WERI-Rb-1 (cell line): ENCODE measurements around the gene KDSR.
A peak's percentile ranks its signal among the peaks of the same experiment; 100 is the strongest.

Experiments used
- DNase-seq: peaks from one replicate; pipeline ENCODE4 v3.0.0-alpha.2; 2020
- H3K27ac ChIP-seq: fragments of 250-450 bp; sonication (Bioruptor Pico); 2 replicates; pipeline ENCODE4 v1.5.1; 2020; ENCODE audit warnings: mild to moderate bottlenecking, moderate library complexity
- H3K27me3 ChIP-seq: fragments of 250-450 bp; sonication (Bioruptor Pico); 2 replicates; pipeline ENCODE4 v1.5.1; 2021; ENCODE audit warnings: mild to moderate bottlenecking, low read depth, moderate library complexity; ENCODE audit not compliant: insufficient read depth, severe bottlenecking
- H3K36me3 ChIP-seq: fragments of 250-450 bp; sonication (Bioruptor Pico); 2 replicates; pipeline ENCODE4 v1.5.1; 2020; ENCODE audit warnings: mild to moderate bottlenecking, moderate library complexity
- H3K4me3 ChIP-seq: 2 replicates; pipeline ENCODE4 v1.5.1; 2011; ENCODE audit warnings: low read depth, mild to moderate bottlenecking, control low read depth, low read length
- H3K9me3 ChIP-seq: fragments of 250-450 bp; sonication (Bioruptor Pico); 2 replicates; pipeline ENCODE4 v1.5.1; 2021; ENCODE audit warnings: mild to moderate bottlenecking, moderate library complexity; ENCODE audit not compliant: severe bottlenecking
- TF ChIP-seq, protein P1 (sequence below): IDR thresholded peaks from 2 replicates; pipeline ENCODE4 v1.5.1; 2011; ENCODE audit warnings: low read depth, mild to moderate bottlenecking, control low read depth, inconsistent platforms, low read length

The KDSR gene

DNA sequence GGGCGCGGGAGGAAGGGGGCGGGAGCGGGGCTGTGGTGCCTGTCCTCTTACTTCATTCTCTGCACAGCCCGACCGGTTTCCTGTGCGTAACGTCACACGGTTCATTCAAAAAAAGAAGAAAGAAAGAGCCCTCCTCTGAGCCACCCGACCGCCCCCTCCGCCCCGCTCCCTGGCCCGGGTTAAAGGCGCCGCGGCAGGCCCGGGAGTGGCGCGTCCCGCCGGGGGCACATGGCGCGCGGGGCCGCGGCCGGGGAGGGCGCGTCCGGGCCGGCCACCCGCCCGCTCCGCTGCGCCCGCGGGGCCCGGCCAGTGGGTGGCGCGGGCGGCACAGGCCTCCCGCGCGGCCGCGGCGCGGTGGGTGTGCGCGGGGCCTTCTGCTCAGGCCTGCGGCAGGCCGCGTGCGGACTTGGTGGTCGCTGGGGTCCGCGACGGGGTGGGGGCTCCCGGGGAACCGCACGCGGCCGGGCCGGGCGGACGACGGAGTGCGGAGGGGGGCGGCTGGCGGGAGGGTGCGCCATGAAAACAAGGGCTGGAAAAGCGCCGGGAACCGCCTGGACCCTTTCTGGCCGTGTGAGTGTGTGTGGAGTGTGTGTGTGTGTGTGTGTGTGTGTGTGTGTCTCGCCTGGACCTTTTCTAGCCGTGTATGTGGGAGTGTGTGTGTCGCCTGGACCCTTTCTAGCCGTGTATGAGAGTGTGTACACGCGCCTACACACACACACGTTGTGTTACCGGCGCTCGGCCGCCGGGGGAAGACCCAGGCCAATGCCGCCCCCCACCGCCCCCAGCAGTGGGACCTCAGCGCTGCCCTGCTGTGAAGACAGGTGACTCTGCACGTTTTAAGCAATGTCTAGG lies 46.7 kb downstream of the KDSR start:
- peak; percentile 84 for DNase-seq
- H3K36me3 ChIP-seq, result no peaks in the 10 kb centered on the region
- peak overlapping the region; percentile 88 for H3K27ac ChIP-seq
- peak overlapping the region; percentile 92 for H3K4me3 ChIP-seq
- no peaks in the 10 kb centered on the region for H3K9me3 ChIP-seq
- TF ChIP-seq, protein P1, sequence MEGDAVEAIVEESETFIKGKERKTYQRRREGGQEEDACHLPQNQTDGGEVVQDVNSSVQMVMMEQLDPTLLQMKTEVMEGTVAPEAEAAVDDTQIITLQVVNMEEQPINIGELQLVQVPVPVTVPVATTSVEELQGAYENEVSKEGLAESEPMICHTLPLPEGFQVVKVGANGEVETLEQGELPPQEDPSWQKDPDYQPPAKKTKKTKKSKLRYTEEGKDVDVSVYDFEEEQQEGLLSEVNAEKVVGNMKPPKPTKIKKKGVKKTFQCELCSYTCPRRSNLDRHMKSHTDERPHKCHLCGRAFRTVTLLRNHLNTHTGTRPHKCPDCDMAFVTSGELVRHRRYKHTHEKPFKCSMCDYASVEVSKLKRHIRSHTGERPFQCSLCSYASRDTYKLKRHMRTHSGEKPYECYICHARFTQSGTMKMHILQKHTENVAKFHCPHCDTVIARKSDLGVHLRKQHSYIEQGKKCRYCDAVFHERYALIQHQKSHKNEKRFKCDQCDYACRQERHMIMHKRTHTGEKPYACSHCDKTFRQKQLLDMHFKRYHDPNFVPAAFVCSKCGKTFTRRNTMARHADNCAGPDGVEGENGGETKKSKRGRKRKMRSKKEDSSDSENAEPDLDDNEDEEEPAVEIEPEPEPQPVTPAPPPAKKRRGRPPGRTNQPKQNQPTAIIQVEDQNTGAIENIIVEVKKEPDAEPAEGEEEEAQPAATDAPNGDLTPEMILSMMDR, result peak; percentile 26; the same call in 1 of the 2 replicates
- H3K27me3 ChIP-seq, result no peaks in the 10 kb centered on the region

DNA sequence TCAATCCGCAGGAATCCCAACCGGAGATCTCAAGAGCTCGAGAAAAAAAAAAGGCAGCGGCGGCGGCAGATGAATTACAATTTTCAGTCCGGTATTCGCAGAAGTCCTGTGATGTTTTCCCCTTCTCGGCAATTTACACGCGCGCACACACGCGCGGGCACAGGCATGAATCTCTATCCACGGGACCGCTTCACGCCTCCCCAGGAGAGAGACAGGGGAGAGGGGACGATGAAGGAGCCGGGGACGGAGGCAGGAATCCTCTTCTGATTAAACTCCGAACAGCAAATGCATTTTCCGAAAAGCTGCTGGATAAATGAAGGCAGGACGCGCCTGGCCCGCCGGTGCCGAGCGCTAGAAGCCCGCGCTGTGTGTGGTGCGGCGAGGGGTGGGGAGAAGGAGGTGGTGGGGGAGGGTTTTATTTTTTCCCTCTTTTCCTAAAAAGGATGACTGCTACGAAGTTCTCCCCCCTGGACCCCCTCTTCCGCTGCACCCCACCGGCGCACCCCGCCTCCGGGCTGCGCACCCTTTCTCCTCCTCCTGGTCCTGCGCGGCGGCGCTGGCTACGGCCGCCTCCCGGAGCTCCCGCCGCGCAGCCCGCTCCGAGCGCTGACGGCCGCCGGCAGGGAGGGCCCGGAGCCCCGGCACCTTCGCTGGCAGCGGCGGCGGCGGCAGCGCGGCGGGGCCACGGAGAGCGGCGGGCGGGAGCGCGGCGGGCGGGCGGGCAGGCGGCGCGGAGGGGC lies 47.5 kb downstream of the KDSR start, which contains the start of gene BCL2:
Gene BCL2, minus strand, starts transcription at position 387 of the 740 bp plus-strand sequence.
- H3K27ac ChIP-seq, result peak within 1 kb of the TSS; percentile 88
- peak; percentile 53 for DNase-seq
- no peaks in the 10 kb centered on the region for H3K9me3 ChIP-seq
- peak within 1 kb of the TSS; percentile 92 for H3K4me3 ChIP-seq
- H3K36me3 ChIP-seq, result no peaks in the 10 kb centered on the region
- no peaks in the 10 kb centered on the region for H3K27me3 ChIP-seq
- TF ChIP-seq, protein P1, result no peak

DNA sequence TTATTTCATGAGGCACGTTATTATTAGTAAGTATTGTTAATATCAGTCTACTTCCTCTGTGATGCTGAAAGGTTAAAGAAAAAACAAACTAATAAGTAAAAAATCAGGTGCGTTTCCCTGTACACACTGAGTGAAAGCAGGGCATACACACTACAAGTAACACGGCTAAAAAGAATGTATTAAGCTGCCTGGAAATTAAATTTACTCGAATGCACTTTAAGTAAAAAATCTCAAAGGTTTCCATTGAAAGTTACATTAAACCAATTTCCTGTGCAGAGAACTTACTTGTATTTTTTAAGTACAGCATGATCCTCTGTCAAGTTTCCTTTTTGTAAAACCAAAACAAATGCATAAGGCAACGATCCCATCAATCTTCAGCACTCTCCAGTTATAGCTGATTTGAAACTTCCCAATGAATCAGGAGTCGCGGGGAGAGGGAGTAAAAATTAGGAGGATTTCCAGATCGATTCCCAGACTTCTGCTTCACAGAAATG lies 48.1 kb downstream of the KDSR start:
- DNase-seq, result no peak
- no peaks in the 10 kb centered on the region for H3K9me3 ChIP-seq
- H3K36me3 ChIP-seq, result no peaks in the 10 kb centered on the region
- H3K27ac ChIP-seq, result peak overlapping the region; percentile 88
- H3K4me3 ChIP-seq, result peak overlapping the region; percentile 92
- TF ChIP-seq, protein P1, result no peak
- no peaks in the 10 kb centered on the region for H3K27me3 ChIP-seq

DNA sequence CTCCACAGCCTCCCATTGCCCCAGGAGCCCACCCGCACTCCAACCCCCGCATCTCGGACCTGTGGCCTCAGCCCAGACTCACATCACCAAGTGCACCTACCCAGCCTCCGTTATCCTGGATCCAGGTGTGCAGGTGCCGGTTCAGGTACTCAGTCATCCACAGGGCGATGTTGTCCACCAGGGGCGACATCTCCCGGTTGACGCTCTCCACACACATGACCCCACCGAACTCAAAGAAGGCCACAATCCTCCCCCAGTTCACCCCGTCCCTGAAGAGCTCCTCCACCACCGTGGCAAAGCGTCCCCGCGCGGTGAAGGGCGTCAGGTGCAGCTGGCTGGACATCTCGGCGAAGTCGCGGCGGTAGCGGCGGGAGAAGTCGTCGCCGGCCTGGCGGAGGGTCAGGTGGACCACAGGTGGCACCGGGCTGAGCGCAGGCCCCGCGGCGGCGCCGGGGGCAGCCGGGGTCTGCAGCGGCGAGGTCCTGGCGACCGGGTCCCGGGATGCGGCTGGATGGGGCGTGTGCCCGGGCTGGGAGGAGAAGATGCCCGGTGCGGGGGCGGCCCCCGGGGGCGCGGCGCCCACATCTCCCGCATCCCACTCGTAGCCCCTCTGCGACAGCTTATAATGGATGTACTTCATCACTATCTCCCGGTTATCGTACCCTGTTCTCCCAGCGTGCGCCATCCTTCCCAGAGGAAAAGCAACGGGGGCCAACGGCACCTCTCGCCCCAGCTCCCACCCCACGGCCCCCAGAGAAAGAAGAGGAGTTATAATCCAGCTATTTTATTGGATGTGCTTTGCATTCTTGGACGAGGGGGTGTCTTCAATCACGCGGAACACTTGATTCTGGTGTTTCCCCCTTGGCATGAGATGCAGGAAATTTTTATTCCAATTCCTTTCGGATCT lies 48.8 kb downstream of the KDSR start:
- H3K9me3 ChIP-seq, result no peaks in the 10 kb centered on the region
- H3K27me3 ChIP-seq, result no peaks in the 10 kb centered on the region
- no peaks in the 10 kb centered on the region for H3K36me3 ChIP-seq
- no peak for DNase-seq
- no peak overlapping the region for H3K27ac ChIP-seq
- TF ChIP-seq, protein P1, result 0 out of 2 replicates have a peak, but pooled peaks have one; percentile 18
- peak overlapping the region; percentile 92 for H3K4me3 ChIP-seq

DNA sequence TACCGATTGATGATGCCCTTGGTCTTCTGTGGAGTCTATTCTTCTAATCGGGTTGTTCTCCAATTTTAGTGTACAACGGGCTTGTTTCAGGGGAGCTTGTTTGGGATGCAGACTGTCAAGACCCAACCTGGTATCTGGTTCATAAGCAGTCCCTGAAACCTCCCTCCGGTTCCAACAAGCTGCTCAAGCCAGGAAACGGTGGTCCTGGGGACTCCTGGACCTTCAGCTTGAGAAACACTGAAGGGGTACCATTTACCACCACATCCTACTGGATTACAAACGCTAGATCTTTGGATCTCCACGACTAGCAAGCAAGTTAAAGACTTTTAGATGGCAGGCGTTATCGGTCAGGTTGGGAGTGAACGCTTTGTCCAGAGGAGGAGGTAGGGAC lies 49.5 kb downstream of the KDSR start:
- Histone ChIP-seq H3K36me3 (no peaks in the 10 kb centered on the region), H3K4me3 (no peak overlapping the region), H3K9me3 (no peaks in the 10 kb centered on the region), H3K27ac (no peak overlapping the region), H3K27me3 (no peaks in the 10 kb centered on the region)
- no peak for DNase-seq
- TF ChIP-seq, protein P1, result no peak
